GM12892 (cell line): ENCODE measurements around the gene SMARCD1.

Experiments used
- POLR2A ChIP-seq: IDR thresholded peaks from 2 replicates; pipeline ENCODE4 v1.6.1; 2011; ENCODE audit warnings: low read depth, low read length, control low read depth
- POLR2AphosphoS5 ChIP-seq: IDR thresholded peaks from 2 replicates; pipeline ENCODE4 v1.6.1; 2011; ENCODE audit warnings: low read depth, low read length, control low read depth
- TAF1 ChIP-seq: IDR thresholded peaks from 2 replicates; pipeline ENCODE4 v1.6.1; 2011; ENCODE audit warnings: low read depth, mild to moderate bottlenecking, control low read depth, low read length, borderline replicate concordance

DNA sequence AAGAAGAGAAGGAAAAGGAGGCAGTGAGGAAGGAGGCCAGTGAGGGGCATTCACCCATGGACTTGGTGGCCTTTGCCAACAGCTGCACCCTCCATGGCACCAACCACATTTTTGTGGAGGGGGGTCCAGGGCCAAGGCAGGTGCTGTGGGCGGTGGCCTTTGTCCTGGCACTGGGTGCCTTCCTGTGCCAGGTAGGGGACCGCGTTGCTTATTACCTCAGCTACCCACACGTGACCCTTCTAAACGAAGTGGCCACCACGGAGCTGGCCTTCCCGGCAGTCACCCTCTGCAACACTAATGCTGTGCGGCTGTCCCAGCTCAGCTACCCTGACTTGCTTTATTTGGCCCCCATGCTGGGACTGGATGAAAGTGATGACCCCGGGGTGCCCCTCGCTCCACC, 11.4 kb upstream of the SMARCD1 start:
- TF ChIP-seq POLR2AphosphoS5, result no peak
- TF ChIP-seq TAF1, result no peak
- TF ChIP-seq POLR2A, result no peak
